RWPE2 (cell line): ENCODE measurements around the gene RPTN.

ENCODE experiments used
- ATAC-seq: fragments of 200-7000 bp; cut with Tn5 transposase; 3 replicates; pipeline ENCODE4 v1.9.1; 2021; ENCODE audit warnings: low read depth
- DNase-seq: peaks from one replicate; pipeline ENCODE4 v3.0.0-alpha.2; 2020; ENCODE audit warnings: low spot score
- H3K27ac ChIP-seq: fragments of 450-650 bp; 2 replicates; pipeline ENCODE4 v1.5.1; 2017; ENCODE audit warnings: mild to moderate bottlenecking; ENCODE audit not compliant: poor library complexity, severe bottlenecking
- H3K27me3 ChIP-seq: fragments of 250-450 bp; sonication (Bioruptor Pico); 2 replicates; pipeline ENCODE4 v1.5.1; 2021; ENCODE audit warnings: mild to moderate bottlenecking, moderate library complexity; ENCODE audit not compliant: insufficient read depth, poor library complexity, severe bottlenecking
- H3K36me3 ChIP-seq: fragments of 250-450 bp; sonication (Bioruptor Pico); 2 replicates; pipeline ENCODE4 v1.5.1; 2020; ENCODE audit warnings: low read depth, mild to moderate bottlenecking, moderate library complexity
- H3K4me1 ChIP-seq: fragments of 250-450 bp; sonication (Bioruptor Pico); 2 replicates; pipeline ENCODE4 v1.5.1; 2021; ENCODE audit warnings: mild to moderate bottlenecking, moderate library complexity; ENCODE audit not compliant: insufficient read depth, poor library complexity, severe bottlenecking
- H3K4me3 ChIP-seq: fragments of 250-450 bp; sonication (Bioruptor Pico); 2 replicates; pipeline ENCODE4 v1.5.1; 2021; ENCODE audit warnings: mild to moderate bottlenecking, moderate library complexity; ENCODE audit not compliant: severe bottlenecking
- H3K9me3 ChIP-seq: fragments of 250-450 bp; sonication (Bioruptor Pico); 2 replicates; pipeline ENCODE4 v1.5.1; 2021; ENCODE audit warnings: mild to moderate bottlenecking, moderate library complexity; ENCODE audit not compliant: severe bottlenecking
- CTCF ChIP-seq: fragments of 450-650 bp; IDR thresholded peaks from one replicate; pipeline ENCODE4 v1.5.1; 2017; ENCODE audit warnings: mild to moderate bottlenecking, moderate library complexity; ENCODE audit not compliant: poor library complexity, severe bottlenecking

The RPTN gene

GRCh38 chr1:152160576-152160975 is 1.5 kb upstream of the RPTN start:
- ATAC-seq (no peak), DNase-seq (no peak)

GRCh38 chr1:152153996-152154395 is 5.0 kb downstream of the RPTN start:
- Histone ChIP-seq H3K4me3 (no peak overlapping the region), H3K9me3 (no peaks in the 10 kb centered on the region), H3K27ac (no peak overlapping the region), H3K4me1 (no peaks in the 10 kb centered on the region), H3K36me3 (no peaks in the 10 kb centered on the region), H3K27me3 (no peaks in the 10 kb centered on the region)
- no peak for ATAC-seq
- no peak for DNase-seq
- no peak for TF ChIP-seq CTCF

More at GRCh38 chr1:152160576-152160975, 1.5 kb upstream of the RPTN start:
- Histone ChIP-seq H3K9me3 (no peaks in the 10 kb centered on the region), H3K4me3 (no peak overlapping the region), H3K27ac (no peak overlapping the region), H3K27me3 (no peaks in the 10 kb centered on the region), H3K4me1 (peaks cover 25% of the 10 kb centered on the region), H3K36me3 (no peaks in the 10 kb centered on the region)
- TF ChIP-seq CTCF: no peak

DNA sequence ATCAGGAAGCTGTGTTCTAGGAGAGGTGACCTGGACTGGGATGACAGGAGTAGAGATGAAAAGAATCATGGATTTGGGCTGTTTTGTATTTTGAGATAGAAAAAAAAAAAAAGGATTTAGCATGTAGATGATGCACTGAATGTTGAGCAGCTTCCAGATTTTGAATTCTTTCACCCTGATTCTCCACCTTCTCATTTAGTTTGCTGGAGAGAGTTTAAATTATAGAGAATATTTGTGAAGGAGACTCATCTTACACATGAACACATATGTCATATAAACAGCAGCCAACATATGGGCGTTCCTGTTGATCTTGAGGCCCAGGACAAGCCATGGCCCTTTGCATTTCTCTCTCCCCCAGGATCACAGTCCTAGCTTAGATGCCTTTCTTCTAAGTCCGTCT is 7.4 kb downstream of the RPTN start:
- no peak for TF ChIP-seq CTCF
- no peak for ATAC-seq
- no peak overlapping the region for H3K4me3 ChIP-seq

DNA sequence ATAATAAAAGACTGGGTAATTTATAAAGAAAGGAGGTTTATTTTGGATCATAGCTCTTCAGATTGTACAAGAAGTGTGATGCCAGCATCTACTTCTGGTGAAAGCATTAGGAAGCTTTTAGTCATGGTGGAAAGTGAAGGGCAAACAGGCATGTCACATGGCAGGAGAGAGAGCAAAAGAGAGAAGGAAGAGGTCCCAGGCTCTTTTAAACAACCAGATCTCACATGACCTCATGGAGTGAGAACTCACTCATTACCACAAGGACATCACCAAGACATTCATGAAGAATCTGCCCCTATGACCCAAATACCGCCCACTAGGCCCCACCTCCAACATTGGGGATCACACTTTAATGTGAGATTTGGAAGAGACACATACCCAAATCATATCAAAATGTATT is 10.0 kb downstream of the RPTN start:
- Histone ChIP-seq H3K27ac (no peak overlapping the region), H3K36me3 (no peaks in the 10 kb centered on the region), H3K4me3 (no peak overlapping the region), H3K4me1 (no peaks in the 10 kb centered on the region), H3K9me3 (peaks cover 2% of the 10 kb centered on the region), H3K27me3 (no peaks in the 10 kb centered on the region)
- DNase-seq: no peak
- no peak for TF ChIP-seq CTCF
- ATAC-seq: no peak

More for the DNA sequence above, 7.4 kb downstream of the RPTN start:
- H3K27ac ChIP-seq: no peak overlapping the region
- no peaks in the 10 kb centered on the region for H3K27me3 ChIP-seq
- no peaks in the 10 kb centered on the region for H3K36me3 ChIP-seq
- peaks cover 2% of the 10 kb centered on the region for H3K9me3 ChIP-seq
- H3K4me1 ChIP-seq: no peaks in the 10 kb centered on the region
- no peak for DNase-seq

GRCh38 chr1:152148051-152148450 is 11.0 kb downstream of the RPTN start:
- DNase-seq (no peak), ATAC-seq (no peak)

More at GRCh38 chr1:152148051-152148450, 11.0 kb downstream of the RPTN start:
- no peaks in the 10 kb centered on the region for H3K36me3 ChIP-seq
- H3K27me3 ChIP-seq: no peaks in the 10 kb centered on the region
- H3K9me3 ChIP-seq: peaks cover 2% of the 10 kb centered on the region
- H3K4me1 ChIP-seq: no peaks in the 10 kb centered on the region
- TF ChIP-seq CTCF: no peak
- no peak overlapping the region for H3K27ac ChIP-seq
- no peak overlapping the region for H3K4me3 ChIP-seq
